ENCODE data around the gene ALDH5A1.

DNA sequence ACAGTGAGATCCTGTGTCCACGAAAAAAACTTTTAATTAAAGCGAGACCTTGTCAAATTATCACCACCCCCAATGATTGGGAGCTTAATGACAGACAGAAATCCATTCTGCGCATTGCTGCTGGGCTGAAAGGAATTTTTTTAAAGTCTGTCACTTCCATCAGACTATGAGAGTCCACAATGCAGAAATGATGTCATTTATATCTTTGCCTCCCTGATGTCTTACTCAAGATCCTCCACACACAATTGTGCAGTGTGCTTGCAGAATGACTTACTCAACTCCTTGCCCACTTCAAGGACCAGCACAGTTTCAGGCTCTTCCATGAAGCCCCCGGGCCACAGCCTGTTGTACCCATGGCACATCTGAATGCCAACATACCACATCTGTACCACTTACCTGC lies 46.4 kb upstream of the ALDH5A1 start:
- no peak for TF ChIP-seq CTCF (IDR thresholded peaks at IDR 0.05)
- TF ChIP-seq POLR2A (IDR thresholded peaks at IDR 0.05), result no peak
- no peak for TF ChIP-seq POLR2AphosphoS5 (IDR thresholded peaks at IDR 0.05; ENCODE audit: insufficient read depth in 1 of 2, low read depth in 1 of 2)
